Karpas-422 (cell line): ENCODE measurements around the gene SLC12A8. TPM values are rescaled to one million over a fixed set of nuclear protein-coding genes. Genes with fewer than 3 reads are reported as not detected.
A peak's percentile ranks its signal among the peaks of the same experiment; 100 is the strongest.

Experiments
- DNase-seq: peaks from one replicate; pipeline ENCODE4 v3.0.0-alpha.2; 2015
- H2AFZ ChIP-seq: fragments of 200-600 bp; sonication (generic); 2 replicates; pipeline ENCODE4 v1.6.1; 2014; ENCODE audit warnings: antibody characterized with exemption, low read length, mixed read lengths
- H3K27ac ChIP-seq: fragments of 200-600 bp; sonication (generic); 2 replicates; pipeline ENCODE4 v1.5.1; 2014; ENCODE audit warnings: mild to moderate bottlenecking, low read length, moderate library complexity
- H3K27me3 ChIP-seq: fragments of 200-600 bp; sonication (generic); 2 replicates; pipeline ENCODE4 v1.6.1; 2014; ENCODE audit warnings: low read length, mixed read lengths
- H3K36me3 ChIP-seq: fragments of 200-600 bp; sonication (generic); 2 replicates; pipeline ENCODE4 v1.6.1; 2014; ENCODE audit warnings: low read length, mixed read lengths; ENCODE audit not compliant: insufficient read depth
- H3K4me1 ChIP-seq: fragments of 200-600 bp; sonication (generic); 2 replicates; pipeline ENCODE4 v1.6.1; 2014; ENCODE audit warnings: mild to moderate bottlenecking, low read length, mixed read lengths
- H3K4me2 ChIP-seq: fragments of 200-600 bp; sonication (generic); 2 replicates; pipeline ENCODE4 v1.6.1; 2014; ENCODE audit warnings: low read length, low read depth, mild to moderate bottlenecking; ENCODE audit not compliant: poor library complexity, severe bottlenecking
- H3K4me3 ChIP-seq: fragments of 200-600 bp; sonication (generic); 2 replicates; pipeline ENCODE4 v1.5.1; 2014; ENCODE audit warnings: mild to moderate bottlenecking, antibody characterized with exemption, low read length, mixed read lengths
- H3K79me2 ChIP-seq: fragments of 200-600 bp; sonication (generic); 2 replicates; pipeline ENCODE4 v1.6.1; 2014; ENCODE audit warnings: mild to moderate bottlenecking, low read length, mixed read lengths
- H3K9ac ChIP-seq: fragments of 200-600 bp; sonication (generic); 2 replicates; pipeline ENCODE4 v1.6.0; 2014; ENCODE audit warnings: low read length
- H3K9me2 ChIP-seq: fragments of 200-600 bp; sonication (generic), shearing (Covaris generic); replicated peaks from 2 replicates; pipeline ENCODE4 v1.6.0; 2014; ENCODE audit warnings: mild to moderate bottlenecking, low read length, moderate library complexity; ENCODE audit not compliant: insufficient read depth
- H3K9me3 ChIP-seq: fragments of 300-700, 200-600 bp; sonication (generic); 2 replicates; pipeline ENCODE4 v1.6.1; 2014; ENCODE audit warnings: low read length, mixed read lengths
- H4K20me1 ChIP-seq: fragments of 200-600 bp; sonication (generic); 2 replicates; pipeline ENCODE4 v1.6.1; 2014; ENCODE audit warnings: mild to moderate bottlenecking, antibody characterized with exemption, low read length, low read depth; ENCODE audit not compliant: insufficient read depth
- total RNA-seq: library from RNA; depleted of rRNA; stranded (reverse); fragments of >200 nt; shearing (Covaris generic); gene quantifications from 2 replicates; pipeline ENCODE4 v1.2.3, GENCODE V29; 2014; ENCODE audit warnings: low replicate concordance

Gene SLC12A8
- total RNA-seq, 1 experiment from 2014 or later = 156 TPM

DNA sequence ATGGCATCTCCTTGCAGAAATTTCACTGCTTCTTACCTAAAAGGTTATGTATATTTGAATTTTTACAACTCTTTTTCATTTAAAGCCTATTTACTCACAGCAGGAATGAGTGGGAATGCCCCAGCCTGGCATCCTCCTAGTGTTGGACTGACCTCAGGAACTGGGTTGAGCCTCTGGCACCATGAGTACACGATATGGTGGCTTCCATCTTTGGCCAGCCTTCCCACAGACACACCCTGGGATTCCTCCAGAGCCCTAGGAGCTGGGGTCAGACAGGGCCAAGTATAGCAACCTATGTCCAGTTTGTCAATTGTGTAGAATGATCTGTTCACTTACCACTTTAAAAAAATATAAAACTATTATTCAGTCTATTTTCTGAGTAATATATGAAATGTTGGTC, 99.6 kb downstream of the SLC12A8 start:
- Histone ChIP-seq H3K4me1 (peaks cover 98% of the 10 kb centered on the region), H3K9ac (peak overlapping the region; percentile 41; the same call in 1 of the 2 replicates), H3K79me2 (peaks cover 3% of the 10 kb centered on the region; the same call in 1 of the 2 replicates), H3K27me3 (no peaks in the 10 kb centered on the region), H2AFZ (no peak overlapping the region), H3K4me3 (no peak overlapping the region), H3K36me3 (no peaks in the 10 kb centered on the region), H4K20me1 (no peaks in the 10 kb centered on the region), H3K27ac (peak overlapping the region; percentile 96), H3K4me2 (peak overlapping the region; percentile 48), H3K9me2 (no peaks in the 10 kb centered on the region), H3K9me3 (no peaks in the 10 kb centered on the region)
- DNase-seq = no peak

DNA sequence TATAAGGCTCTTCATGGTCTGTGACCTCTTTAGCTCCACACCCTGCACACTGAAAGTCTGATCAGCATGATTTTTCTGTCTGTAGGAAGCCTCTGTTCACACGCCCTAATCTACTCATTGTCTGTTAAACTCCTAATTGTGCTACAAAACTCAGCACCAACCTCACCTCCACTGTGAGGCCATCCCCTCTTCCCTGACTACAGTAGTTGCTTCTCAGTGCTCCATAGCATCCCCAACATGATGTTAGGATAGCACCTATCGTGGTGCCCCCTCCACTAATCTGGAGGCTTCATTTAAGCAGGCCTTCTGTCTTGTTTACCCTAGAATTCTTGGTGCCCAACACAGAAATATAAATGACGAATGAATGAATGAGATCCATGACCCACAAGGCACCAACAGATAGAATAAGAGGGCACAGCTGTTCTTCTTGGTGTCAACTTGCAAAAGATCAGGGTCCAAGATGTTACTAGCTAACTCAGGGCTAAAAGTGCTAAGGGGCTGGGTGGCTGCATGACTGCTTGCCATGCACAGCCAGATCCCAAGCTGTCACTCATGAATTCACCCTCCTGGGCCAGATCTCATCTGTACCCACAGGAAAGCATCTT, 101.6 kb downstream of the SLC12A8 start:
- Histone ChIP-seq H3K4me2 (peak overlapping the region; percentile 63), H3K9ac (peak overlapping the region; percentile 78), H3K4me1 (peaks cover 97% of the 10 kb centered on the region), H3K4me3 (no peak overlapping the region), H3K9me2 (no peaks in the 10 kb centered on the region), H3K27ac (peak overlapping the region; percentile 96), H2AFZ (peak overlapping the region; percentile 47; the same call in 1 of the 2 replicates), H3K79me2 (peaks cover 15% of the 10 kb centered on the region), H3K36me3 (peaks cover 5% of the 10 kb centered on the region; the same call in 1 of the 2 replicates), H4K20me1 (no peaks in the 10 kb centered on the region), H3K9me3 (no peaks in the 10 kb centered on the region), H3K27me3 (no peaks in the 10 kb centered on the region)
- DNase-seq = peak; percentile 42

GRCh38 chr3:125110016-125110875, 102.3 kb downstream of the SLC12A8 start:
- Histone ChIP-seq H3K9me3 (no peaks in the 10 kb centered on the region), H3K27ac (peak overlapping the region; percentile 96), H3K9me2 (no peaks in the 10 kb centered on the region), H3K36me3 (peaks cover 12% of the 10 kb centered on the region), H3K4me2 (peak overlapping the region; percentile 63), H3K79me2 (peaks cover 23% of the 10 kb centered on the region), H4K20me1 (no peaks in the 10 kb centered on the region), H3K4me3 (peak overlapping the region; percentile 33), H2AFZ (peak overlapping the region; percentile 47; the same call in 1 of the 2 replicates), H3K27me3 (no peaks in the 10 kb centered on the region), H3K9ac (peak overlapping the region; percentile 78), H3K4me1 (peaks cover 98% of the 10 kb centered on the region)
- peak; percentile 74 for DNase-seq

DNA sequence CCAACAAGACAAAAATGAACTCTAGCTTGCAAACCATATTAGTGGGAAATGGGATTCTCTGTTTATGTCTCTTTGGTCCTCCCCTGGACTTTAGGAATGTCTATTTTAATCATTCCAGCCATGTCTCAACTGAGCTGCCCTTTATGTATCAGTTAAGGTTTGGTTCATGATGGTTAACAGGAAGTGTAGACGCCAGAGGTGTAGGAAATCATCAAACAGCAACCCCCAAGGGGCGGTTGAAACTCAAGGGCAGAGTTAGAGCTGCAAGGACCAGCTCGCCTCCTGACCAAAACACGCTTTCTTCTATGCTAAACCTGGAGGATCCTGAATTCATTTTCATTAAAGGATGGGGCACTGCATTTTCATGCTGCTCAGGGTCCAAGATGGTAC, 103.0 kb downstream of the SLC12A8 start:
- Histone ChIP-seq H3K9me2 (no peaks in the 10 kb centered on the region), H3K36me3 (peaks cover 19% of the 10 kb centered on the region), H3K27me3 (no peaks in the 10 kb centered on the region), H3K9ac (peak overlapping the region; percentile 78), H3K9me3 (no peaks in the 10 kb centered on the region), H4K20me1 (no peaks in the 10 kb centered on the region), H3K4me3 (peak overlapping the region; percentile 33), H2AFZ (no peak overlapping the region), H3K4me1 (peaks cover 99% of the 10 kb centered on the region), H3K4me2 (peak overlapping the region; percentile 63), H3K79me2 (peaks cover 30% of the 10 kb centered on the region), H3K27ac (peak overlapping the region; percentile 96)
- peak; percentile 80 for DNase-seq

DNA sequence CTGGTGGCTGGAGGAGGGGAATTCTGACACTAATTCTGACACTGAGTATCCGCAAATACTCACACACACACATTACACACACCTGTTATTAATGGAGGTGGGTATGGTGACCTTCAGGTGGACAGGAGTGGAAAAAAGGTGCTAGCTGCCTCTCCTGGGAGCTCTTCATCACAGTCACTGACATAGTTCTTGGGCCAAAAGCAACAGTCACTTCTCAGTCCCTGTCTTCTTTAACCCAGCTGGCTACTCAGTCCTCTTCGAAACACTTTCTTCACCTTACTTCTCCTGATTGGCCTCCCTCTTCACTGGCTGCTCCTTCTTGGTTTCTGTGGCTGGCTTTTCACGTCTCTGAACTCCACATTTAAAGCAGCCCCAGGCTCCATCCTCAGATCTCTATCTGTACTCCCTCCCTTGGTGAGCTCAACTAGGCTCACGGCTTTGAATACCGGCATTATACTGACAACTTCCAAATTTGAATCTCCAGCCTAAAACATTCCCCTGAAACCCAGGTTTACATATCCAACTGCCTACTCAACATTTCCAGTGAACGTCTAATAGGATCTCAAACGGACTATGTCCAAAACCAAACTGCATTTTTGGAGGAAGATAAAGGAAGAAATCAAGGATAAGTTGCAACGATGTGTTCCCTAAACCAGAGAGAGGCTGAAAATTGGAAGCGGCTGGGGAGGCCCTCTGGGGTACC, 103.6 kb downstream of the SLC12A8 start:
- peaks cover 35% of the 10 kb centered on the region for H3K79me2 ChIP-seq
- H3K36me3 ChIP-seq = peaks cover 24% of the 10 kb centered on the region
- H4K20me1 ChIP-seq = no peaks in the 10 kb centered on the region
- peaks cover 96% of the 10 kb centered on the region for H3K4me1 ChIP-seq
- no peaks in the 10 kb centered on the region for H3K27me3 ChIP-seq
- no peaks in the 10 kb centered on the region for H3K9me3 ChIP-seq
- H2AFZ ChIP-seq = no peak overlapping the region
- DNase-seq = peak; percentile 92
- H3K9me2 ChIP-seq = no peaks in the 10 kb centered on the region
- H3K9ac ChIP-seq = peak overlapping the region; percentile 78
- peak overlapping the region; percentile 63 for H3K4me2 ChIP-seq
- peak overlapping the region; percentile 96 for H3K27ac ChIP-seq
- H3K4me3 ChIP-seq = peak overlapping the region; percentile 33

DNA sequence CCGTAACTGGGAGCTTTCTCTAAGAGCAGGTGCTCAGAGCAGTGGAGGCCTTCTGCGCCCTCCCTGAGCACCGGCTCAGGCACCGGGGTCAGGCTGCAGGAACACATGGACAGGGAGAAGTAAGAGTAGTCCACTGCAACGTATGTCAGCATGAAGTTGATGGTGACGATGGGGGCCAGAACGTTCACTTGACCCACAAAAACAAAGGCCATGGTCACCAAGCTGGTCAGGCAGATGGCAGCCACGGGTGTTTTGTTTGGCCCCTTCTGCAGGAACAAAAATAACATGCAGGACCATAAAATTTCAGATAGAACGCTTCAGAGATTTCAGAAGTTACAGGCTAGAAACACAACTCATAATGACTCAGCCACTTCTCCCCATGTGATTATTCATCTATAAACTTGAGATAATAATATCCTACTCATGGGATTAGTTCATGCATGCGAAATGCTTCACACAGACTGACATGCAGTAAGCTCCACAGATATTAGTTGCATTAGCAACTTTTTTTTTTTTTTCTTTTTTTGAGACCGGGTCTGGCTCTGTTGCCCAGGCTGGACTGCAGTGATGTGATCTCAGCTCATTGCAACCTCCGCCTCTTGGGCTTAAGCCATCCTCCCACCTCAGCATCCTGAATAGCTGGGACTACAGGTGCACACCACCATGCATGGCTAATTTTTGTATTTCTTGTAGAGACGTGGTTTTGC, 104.5 kb downstream of the SLC12A8 start:
- Histone ChIP-seq H3K4me1 (peaks cover 93% of the 10 kb centered on the region), H3K27ac (peak overlapping the region; percentile 96), H3K27me3 (no peaks in the 10 kb centered on the region), H3K9ac (peak overlapping the region; percentile 78), H4K20me1 (no peaks in the 10 kb centered on the region), H3K4me3 (peak overlapping the region; percentile 62), H3K9me2 (no peaks in the 10 kb centered on the region), H3K36me3 (peaks cover 32% of the 10 kb centered on the region), H3K9me3 (no peaks in the 10 kb centered on the region), H3K79me2 (peaks cover 44% of the 10 kb centered on the region), H2AFZ (no peak overlapping the region), H3K4me2 (peak overlapping the region; percentile 63)
- DNase-seq = peak; percentile 98

DNA sequence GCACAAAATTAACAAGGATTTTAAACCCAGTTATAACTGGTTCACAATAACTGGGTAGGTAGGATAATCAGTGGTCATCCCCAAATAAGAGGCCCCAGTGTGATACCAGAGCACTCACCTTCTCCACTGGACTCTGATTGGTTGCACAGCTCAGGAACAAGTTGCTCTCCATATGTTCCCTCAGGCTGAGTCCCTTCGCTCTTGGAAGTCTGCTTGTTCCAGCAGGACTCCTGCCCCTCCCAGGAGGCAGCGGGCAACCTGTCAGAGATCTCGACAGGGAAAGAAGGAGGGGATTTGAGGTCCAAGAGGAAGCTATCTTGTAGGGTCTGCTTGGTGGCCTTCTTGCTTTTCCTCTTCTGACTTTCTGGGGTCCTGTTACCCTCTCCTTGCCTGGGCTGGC, 105.2 kb downstream of the SLC12A8 start:
- H4K20me1 ChIP-seq = no peaks in the 10 kb centered on the region
- peaks cover 92% of the 10 kb centered on the region for H3K4me1 ChIP-seq
- H2AFZ ChIP-seq = no peak overlapping the region
- DNase-seq = no peak
- H3K36me3 ChIP-seq = peaks cover 39% of the 10 kb centered on the region
- H3K79me2 ChIP-seq = peaks cover 50% of the 10 kb centered on the region
- H3K4me2 ChIP-seq = peak overlapping the region; percentile 63
- H3K4me3 ChIP-seq = peak overlapping the region; percentile 62
- H3K9me2 ChIP-seq = no peaks in the 10 kb centered on the region
- H3K27ac ChIP-seq = peak overlapping the region; percentile 96
- no peaks in the 10 kb centered on the region for H3K9me3 ChIP-seq
- H3K9ac ChIP-seq = peak overlapping the region; percentile 78
- H3K27me3 ChIP-seq = no peaks in the 10 kb centered on the region
